GM19452 (cell line): ENCODE results near the gene IRF3.

ENCODE experiments used
- ATAC-seq: cut with Tn5 transposase; IDR thresholded peaks from one replicate; pipeline ENCODE4 v1.9.1; 2021; ENCODE audit not compliant: unreplicated experiment

The IRF3 gene

DNA sequence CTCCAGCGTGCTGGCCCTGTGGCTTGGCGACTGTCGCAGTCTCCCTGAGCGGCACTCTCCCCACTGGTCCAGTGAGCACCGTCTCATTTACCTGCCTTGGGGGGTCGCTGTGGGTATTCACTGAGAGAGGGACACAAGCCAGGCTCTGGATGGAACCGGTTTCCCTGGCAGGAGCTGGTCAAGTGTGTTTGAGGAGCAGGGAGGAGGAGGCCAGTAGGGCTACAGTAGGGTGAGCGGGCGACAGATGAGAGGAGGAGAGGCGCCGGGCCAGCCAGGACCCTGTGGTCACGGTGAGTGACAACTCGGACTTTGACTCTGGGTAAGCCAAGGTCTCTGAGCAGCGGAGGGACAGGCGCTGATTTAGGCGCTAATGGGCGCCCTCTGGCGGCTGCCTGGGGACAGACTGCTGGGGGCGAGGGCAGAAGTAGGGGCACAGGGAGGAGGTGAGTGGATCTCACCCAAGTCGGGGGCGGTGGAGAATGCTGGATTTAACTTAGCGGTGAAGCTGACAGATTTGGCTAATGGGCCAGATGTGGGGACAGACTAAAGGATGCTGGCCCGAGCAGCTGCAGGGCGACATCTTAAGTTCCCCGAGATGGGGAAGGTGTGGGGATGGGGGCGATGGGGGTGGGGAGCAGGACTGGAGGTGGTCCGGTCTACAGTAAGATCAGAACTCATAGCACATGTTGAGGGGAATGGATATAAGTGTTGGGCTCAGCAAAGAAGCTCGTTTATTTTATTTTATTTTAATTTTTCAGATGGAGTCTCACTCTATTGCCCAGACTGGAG is 6.7 kb upstream of the IRF3 start:
- no peak for ATAC-seq

DNA sequence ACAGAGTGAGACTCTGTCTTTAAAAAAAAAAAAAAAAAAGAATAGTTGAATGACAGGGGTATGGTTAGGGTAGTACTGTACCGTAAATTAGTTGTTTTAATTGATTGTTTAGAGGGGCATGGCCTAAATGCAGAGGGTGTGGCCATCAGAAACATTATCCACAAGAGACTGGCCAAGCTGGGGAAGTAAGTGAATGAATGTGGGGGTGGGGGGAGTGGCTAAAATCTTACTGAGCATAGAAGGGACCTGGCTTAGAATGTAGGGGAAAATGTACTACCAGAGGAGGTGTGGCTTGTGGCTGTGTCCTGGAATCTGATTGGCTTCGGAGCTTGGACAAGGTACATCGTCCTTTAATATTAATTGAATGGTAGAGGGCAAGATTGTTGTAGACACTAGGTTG is 3.9 kb upstream of the IRF3 start:
- ATAC-seq = no peak

DNA sequence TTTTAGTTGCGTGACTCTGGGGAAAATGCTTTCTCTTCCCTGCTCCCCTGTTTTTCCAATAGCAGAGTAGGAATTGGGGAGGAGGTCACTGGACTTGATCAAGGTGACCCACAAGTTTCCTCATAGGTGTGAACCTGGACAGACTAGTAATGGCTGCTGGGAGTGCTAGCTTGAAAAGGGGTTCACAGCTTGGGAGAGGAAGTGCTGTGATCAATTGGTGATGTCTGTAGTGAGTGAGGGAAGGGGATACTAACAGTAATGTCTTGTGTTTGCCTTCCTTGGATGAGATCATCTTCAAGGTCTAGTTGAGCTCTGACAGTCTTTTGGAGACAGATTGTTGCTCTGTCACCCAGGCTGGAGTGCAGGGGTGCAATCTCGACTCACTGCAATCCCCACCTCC is 1.8 kb upstream of the IRF3 start:
- no peak for ATAC-seq

DNA sequence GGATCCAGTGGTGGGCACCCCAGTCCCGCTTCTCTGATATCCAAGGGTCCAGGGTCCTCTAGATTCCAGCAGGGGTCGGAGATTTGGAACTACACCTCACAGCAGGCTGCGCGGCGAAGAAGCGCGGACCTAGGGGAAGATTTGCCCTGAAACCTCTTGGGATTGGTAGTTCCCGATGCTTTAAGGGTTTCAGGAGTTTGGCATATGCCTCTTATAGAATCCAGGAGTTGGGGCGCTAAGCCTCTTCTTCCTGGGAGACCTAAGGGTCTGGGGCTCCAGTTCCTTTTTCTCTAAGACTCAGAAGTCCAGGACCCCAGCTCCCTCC is 425 bp upstream of the IRF3 start:
- ATAC-seq = no peak

DNA sequence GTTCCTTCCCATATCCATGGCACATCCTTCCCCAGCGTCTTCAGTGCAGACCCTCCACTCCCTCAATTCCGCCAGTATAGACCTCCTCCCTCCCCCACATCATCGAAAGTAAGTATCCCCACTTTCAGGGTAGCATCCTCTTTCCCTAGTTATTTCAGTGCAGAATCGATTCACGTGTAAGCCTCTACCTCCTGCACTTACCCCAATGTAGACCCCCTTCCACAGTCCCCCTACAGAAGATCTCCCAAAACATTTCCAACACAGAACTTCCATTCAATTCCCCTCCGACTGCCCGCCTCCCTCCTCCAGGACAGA is 664 bp downstream of the IRF3 start:
- ATAC-seq = no peak

DNA sequence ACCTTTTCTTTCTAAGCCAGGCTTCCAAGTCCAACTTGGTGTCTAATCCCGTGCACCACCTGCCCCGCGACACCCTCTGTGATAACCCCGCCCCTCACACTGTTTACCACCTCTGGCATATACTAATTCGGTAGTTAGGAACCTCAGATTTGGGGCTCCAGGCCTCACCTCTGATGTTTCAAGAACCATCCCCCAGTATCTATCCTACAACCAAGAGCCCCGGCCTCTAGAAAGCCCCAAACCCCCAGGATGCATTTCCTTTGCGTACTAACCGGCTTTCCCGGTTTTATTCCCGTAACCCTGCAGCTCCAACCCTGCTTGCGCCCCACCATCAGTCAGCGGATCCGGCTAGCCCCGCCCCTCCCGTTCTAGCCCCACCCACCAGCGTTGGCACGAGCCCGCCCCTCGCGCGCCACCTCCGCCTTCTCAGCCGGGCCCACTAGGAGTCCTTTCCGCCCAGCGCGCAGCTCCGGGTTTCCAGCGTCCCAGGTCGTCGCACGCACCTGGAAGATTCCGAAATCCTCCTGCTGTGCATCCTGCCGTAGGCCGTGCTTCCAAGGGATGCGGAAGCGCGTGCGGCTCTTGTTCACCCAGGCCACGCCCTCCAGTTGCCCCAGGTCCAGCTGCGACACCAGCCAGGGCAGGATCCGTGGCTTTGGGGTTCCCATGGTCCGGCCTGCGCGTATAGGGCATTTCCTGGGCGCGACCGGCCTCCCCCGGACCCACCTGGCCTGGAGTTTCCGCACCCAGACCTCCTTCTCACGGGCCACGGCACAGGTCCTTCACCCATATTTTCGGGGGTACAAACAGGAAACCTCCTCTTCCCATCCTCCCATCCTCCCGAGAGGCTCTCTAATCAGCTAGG is 1.3 kb downstream of the IRF3 start:
- ATAC-seq = no peak

DNA sequence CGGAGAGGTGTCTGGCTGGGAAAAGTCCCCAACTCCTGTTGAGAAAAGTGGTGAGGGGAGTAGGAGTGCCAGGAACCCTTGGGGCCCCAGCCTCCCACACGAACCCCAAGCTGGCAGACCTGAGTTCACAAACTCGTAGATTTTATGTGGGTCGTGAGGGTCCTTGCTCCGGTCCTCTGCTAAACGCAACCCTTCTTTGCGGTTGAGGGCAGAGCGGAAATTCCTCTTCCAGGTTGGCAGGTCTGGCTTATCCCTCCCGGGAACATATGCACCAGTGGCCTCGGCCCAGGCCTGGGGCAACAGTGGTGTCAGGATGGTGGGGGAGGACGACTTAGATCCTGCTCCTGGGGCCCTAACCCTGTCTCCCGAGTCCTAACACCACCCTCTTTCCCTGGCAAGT is 2.4 kb downstream of the IRF3 start:
- no peak for ATAC-seq

DNA sequence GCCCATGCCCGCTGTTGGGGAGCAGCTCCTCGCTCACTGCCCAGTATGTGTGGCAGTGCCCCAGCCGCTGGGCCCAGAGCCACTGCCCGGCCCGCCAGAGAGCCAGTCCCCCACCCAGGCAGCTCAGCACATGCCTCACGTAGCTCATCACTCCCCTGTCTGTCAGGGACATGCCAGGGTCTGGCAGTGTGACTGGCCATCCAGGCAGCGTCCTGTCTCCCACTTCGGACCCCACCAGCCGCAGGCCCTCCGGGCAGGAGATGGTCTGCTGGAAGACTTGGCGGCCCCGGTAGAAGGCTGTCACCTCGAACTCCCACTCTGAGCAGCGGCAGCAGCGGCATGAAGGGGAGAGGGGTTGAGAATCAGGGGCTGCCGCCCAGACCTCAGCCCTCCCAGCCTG is 3.6 kb downstream of the IRF3 start:
- ATAC-seq = no peak

DNA sequence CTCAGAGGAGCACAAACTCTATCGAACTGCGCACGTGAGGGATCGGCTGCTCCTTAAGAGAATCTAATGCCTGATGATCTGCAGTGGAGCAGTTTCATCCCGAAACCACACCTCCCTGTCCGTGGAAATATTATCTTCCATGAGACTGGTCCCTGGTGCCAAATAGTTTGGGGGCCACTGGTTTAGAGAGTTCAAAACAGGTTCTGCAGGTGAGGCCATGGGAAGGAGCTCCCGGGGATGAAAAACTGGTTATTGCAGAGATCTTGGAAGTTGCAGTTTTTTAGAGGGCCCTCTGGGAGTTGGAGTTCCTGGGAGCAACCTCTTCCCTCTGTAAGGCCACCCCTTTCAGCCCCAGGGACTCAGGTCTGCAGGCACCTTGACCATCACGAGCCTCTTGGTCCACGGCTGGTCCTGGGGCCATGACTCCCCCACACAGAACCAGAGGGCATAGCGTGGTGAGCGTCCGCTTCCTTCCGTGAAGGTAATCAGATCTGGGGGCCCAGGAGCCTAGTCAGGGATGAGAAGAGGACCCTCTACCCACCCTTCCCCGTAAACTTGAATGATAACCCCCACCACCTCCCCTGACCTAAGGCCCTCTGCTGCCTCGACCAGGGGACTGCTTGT is 5.2 kb downstream of the IRF3 start:
- ATAC-seq = no peak

DNA sequence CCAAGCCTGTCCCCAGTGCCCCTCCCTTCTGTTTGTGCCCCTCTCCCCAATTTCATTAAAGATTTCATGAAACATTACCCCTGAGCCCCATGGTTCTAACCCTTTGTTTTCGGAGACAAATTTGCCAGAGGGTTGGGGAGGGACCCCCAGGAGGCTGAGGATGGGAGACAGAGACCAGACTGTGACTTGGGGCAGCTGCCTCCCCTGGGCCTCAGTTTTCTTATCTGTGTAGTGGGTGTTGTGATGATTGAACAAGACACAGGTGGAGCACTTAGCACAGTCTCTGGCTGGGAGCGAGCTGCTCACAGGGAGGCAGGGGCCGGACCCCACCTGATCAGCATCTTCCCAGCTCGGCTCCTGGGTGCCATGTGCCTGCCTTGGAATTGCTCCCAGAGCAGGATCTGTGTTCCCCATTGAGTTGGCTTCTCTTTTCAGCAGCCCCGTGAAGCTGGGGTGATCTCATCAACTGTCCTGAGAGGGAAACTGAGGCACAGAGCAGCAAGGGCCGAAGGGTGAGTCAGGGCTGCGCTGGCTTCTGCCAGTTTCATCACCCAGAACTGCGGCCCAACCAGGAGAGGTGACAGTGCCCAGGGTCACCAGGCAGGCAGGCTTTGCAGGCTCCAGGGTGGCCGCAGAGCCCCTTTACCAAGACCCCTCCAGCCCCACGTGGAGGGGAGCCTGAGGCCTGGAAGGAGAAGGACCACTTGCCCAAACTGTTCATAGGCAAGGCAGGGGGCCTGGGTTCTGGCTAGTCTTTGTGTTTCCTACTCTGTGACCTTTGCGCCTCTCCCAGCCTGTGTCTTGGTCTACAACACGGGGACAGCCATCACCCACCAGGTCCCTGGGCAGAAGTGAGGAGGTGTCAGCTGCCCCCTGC is 6.9 kb downstream of the IRF3 start:
- no peak for ATAC-seq

DNA sequence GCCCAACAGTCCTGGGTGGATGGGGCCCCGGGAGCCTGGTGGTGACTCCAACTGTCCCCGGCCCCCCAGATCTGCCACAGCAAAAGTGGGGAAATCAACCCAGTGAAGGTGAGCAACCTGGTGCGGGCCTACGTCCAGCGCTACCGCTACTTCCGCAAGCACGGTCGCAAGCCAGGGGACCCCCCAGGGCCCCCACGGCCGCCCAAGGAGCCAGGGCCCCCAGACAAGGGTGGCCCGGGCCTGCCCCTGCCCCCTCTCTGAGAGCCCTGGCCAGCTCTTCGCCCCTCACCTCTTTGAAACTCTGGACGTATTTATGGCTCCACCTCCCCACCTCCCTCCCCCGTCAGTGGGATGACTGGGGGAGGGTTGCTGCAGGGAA is 7.5 kb downstream of the IRF3 start:
- ATAC-seq = no peak

DNA sequence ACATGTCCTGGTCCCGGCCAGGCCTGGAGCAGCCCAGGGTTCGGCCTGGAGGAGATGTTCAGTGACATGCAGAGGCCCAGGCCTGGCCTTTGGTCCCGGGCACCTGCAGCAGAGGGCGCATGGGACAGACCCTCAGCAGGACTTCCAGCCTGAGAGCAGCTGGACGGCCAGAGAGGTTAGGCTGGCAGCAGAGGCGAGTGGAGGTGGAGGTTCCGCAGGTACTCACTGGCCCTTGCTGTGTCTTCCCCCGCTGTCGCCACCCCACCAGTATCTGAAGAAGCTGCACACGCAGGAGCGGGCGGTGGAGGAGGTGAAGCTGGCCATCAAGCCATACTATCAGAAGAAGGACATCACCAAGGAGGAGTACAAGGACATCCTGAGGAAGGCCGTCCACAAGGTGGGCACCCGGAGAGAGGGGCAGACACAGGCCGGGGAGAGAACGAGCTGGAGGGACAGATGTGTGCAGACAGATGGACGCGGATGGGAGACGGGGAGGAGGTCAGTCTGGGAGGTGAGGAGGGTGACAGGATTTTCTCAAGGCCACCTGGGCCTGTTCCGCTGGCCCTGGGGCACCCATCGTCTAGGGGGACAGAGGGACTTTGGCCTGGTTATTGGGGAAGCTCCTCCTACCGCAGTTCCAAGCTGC is 8.0 kb downstream of the IRF3 start:
- ATAC-seq = no peak

DNA sequence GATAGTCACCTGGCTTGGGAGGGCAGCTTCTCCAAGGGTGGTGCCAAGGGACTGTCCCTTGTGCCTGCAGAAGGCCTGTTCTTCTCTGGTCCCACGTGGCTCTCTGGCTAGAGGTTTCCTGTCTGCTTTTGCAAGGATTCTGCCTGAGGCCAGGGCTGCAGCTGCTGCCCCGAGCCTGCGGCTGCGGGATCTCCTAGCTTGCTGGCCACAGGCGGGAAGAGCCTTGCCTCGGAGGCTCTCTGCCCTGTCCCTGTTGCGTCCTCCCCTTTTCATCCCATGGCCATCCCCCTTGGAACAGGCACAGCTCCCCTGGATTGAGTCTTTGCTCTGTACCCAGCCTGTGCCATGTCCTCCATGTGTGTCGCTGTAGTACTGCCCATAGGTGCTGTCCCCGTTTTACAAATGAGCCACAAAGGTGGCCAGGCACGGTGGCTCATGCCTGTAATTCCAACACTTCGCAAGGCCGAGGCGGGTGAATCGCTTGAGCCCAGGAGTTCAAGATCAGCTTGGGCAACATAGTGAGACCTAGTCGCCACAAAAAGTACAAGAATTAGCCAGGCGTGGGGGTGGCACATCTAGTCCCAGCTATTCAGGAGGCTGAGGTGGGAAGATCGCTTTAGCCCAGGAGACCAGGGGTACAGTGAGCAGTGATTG is 9.1 kb downstream of the IRF3 start:
- no peak for ATAC-seq

DNA sequence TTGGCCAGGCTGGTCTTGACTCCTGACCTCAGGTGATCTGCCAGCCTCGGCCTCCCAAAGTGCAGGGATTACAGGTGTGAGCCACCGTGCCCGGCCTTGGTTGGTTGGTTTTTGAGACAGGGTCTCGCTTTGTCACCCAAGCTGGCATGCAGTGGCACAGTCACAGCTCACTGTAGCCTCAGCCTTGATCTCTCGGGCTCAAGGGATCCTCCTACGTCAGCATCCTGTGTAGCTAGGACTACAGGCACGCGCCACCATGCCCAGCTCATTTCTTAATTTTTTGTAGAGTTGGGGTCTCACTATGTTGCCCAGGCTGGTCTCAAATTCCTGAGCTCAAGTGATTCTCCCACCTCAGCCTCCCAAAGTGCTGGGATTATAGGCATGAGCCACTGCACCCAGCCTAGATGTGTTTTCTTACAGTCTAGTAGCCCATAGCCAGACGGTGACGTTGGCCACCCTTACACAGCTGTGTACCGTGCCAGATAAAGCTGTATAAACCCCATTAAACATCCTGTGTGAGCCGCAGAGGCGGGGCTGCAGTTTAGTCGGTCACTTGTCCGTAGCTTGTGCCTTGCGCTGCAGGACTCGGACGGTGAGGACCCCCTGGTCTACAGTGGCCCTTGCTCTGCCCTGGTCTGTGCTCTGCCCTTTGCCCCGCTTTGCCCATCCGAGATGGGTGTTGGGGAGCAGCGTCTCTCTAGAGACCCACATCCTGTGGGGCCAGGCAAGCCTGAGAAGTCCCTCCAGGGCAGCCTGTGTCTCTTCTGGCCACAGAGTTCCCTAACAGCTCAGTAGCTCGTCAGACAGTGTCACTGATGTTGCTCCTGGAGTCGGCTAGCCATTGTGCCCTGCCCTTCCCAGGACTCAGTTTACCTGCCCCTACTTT is 9.8 kb downstream of the IRF3 start:
- no peak for ATAC-seq

DNA sequence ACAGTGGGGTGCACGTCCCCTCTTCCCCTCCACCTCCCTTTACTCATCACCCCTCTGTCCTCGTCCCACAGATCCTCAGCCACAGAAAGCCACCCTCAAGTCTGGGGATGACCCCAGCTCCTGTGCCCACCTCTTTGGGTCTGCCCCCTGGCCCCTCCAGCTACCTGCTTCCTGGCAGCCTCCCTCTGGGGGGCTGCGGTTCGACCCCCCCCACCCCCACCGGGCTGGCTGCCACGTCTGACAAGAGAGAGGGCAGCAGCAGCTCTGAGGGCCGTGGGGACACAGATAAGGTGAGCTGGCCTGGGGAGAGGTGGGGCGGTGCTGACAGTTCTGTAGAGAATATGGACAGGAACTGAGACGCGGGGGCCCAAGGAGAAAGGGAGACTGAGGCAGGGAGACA is 11.1 kb downstream of the IRF3 start:
- no peak for ATAC-seq

DNA sequence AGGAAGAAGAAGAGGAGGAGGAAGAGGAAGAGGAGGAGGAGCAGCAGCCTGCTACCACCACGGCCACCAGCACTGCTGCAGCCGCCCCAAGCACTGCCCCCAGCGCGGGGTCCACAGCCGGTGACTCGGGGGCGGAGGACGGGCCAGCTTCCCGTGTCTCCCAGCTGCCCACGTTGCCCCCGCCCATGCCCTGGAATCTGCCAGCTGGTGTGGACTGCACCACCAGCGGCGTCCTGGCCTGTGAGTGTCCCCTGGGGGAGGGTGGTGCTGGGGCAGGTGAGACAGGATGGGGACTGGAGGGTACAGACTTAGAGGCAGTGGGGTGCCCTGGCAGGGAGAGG is 12.2 kb downstream of the IRF3 start:
- ATAC-seq = no peak

DNA sequence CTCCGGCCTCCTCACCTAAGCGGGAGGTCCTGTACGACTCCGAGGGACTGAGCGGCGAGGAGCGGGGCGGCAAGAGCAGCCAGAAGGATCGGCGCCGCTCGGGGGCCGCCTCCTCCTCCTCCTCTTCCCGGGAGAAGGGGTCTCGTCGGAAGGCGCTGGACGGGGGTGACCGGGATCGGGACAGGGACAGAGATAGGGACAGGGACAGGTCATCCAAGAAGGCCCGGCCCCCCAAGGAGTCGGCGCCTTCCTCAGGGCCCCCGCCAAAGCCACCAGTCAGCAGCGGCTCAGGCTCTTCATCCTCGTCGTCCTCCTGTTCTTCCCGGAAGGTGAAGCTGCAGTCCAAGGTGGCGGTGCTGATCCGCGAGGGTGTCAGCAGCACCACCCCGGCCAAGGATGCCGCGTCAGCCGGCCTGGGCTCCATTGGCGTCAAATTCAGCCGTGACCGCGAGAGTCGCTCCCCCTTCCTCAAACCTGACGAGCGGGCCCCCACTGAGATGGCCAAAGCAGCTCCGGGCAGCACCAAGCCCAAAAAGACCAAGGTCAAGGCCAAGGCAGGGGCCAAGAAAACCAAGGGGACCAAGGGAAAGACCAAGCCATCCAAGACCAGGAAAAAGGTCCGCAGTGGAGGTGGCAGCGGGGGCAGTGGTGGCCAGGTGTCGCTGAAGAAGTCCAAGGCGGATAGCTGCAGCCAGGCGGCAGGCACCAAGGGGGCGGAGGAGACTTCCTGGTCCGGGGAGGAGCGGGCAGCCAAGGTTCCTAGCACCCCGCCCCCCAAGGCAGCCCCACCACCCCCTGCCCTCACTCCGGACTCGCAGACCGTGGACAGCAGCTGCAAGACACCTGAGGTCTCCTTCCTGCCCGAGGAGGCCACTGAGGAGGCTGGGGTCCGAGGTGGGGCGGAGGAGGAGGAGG is 12.8 kb downstream of the IRF3 start:
- no peak for ATAC-seq

DNA sequence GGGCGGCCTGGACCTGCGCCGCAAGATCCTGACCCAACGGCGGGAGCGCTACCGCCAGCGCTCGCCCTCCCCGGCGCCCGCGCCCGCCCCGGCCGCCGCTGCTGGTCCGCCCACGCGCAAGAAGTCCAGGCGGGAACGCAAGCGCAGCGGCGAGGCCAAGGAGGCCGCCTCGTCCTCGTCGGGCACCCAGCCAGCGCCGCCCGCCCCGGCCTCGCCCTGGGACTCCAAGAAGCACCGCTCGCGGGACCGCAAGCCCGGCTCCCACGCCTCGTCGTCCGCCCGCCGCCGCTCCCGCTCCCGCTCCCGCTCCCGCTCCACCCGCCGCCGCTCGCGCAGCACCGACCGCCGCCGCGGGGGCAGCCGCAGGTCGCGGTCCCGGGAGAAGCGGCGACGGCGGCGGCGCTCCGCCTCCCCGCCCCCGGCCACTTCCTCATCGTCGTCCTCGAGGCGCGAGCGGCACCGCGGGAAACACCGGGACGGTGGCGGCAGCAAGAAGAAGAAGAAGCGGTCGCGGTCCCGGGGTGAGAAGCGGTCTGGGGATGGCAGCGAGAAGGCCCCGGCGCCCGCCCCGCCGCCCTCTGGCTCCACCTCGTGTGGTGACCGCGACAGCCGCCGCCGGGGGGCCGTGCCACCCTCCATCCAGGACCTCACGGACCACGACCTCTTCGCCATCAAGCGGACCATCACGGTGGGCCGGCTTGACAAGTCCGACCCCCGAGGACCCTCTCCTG is 13.7 kb downstream of the IRF3 start:
- ATAC-seq = no peak
